Cerebellar cortex (tissue), 1 donor: ENCODE measurements around the gene VEGFB.

Experiments used
- DNase-seq: peaks from one replicate; pipeline ENCODE4 v3.0.0-alpha.2; 2015; ENCODE audit warnings: low spot score

Gene VEGFB

DNA sequence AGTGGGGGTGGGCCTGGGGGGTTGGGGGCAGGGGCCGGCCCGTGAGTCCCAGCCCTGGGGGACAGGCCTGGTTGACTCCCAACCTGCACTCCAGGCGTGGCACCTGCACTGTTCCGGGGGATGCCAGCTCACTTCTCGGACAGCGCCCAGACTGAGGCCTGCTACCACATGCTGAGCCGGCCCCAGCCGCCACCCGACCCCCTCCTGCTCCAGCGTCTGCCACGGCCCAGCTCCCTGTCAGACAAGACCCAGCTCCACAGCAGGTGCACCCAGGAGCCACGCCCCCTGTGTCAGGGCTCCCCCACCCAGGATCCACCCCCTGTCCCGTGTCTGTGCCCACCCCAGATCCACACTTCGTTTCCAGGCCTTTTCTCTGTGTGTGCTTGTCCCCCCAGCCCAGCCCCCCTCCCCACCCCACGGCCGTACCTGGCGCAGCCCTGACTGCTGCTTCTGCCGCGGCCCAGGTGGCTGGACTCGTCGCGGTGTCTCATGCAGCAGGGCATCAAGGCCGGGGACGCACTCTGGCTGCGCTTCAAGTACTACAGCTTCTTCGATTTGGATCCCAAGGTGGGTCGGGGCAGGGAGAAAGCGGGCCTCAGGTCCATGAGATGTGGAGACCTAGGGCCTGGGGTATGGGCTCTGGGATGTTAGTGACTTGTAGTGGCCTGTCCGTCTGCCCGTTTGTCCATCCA lies 23.1 kb upstream of the VEGFB start:
- no peak for DNase-seq

DNA sequence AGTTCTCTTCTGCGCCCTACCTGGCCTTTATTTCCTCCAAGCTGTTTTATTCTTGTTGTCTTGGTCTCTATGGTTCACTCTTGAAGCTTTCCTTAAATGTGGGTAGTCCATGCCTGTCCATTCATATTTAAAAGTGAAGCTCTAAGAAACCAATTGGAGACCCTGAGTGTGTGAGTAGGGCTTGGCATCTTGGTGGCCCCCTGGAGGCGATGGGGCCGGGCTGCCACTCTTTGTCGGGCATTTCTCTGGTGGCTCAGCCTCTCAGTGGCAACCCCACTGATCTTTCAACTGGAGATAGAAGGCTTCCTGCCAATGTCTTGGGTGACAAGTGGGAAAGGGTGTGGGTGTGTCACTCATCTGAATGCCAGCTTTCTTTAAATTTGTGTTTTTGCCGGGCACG lies 17.5 kb upstream of the VEGFB start:
- DNase-seq = no peak

DNA sequence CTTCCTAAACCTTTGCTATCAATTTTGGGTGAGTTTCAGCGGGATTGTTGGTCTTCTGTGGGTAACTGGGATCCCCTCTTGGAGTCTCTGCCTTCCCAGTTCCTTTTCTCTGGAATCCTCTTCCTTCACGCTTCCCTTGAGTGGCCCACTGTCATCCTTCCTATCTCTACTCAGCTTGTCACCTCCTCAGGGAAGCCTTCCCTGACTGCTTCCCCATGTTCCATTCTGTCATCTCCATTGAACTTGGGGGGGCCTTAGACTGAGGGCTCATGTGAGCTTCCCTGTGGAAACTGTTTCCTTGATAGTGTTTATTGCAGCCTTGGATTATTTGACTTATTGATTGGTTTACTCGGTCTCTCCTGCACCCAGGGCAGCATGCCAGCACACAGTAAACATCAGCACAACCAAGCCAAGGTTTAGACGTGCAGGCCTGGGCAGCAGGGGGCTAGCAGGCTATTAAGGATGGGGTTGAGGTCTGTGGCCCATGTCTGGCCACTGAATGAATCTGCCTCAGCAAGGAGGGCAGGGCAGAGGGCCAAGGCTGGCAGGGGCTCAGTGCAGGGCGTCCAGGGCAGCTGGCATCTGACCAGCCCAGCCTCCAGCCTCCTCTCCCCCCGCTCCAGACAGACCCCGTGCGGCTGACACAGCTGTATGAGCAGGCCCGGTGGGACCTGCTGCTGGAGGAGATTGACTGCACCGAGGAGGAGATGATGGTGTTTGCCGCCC lies 15.6 kb upstream of the VEGFB start:
- DNase-seq = no peak

DNA sequence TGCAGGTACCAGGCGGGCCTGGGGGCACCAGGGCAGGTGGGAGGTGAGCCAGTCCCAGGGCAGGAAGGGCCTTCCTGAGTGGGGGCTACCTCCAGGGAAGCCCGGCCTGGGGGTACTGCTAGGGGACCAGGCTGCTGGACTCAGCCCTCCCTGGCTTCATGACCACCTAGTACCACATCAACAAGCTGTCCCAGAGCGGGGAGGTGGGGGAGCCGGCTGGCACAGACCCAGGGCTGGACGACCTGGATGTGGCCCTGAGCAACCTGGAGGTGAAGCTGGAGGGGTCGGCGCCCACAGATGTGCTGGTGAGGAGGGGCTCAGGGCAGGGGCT lies 15.1 kb upstream of the VEGFB start:
- DNase-seq = no peak

DNA sequence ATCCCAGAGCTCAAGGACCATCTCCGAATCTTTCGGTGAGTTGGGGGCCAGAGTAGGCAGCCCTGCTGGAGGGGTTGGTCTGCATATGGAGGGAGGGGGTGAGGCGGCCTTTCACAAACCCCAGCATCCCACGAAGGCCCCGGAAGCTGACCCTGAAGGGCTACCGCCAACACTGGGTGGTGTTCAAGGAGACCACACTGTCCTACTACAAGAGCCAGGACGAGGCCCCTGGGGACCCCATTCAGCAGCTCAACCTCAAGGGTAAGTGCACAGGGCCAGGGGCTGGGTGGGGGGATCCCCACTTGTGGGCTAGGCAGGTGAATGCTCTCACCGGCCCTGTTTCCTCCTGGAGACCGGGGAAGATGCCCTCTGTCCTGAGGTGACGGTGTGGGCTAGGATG lies 14.6 kb upstream of the VEGFB start:
- no peak for DNase-seq

DNA sequence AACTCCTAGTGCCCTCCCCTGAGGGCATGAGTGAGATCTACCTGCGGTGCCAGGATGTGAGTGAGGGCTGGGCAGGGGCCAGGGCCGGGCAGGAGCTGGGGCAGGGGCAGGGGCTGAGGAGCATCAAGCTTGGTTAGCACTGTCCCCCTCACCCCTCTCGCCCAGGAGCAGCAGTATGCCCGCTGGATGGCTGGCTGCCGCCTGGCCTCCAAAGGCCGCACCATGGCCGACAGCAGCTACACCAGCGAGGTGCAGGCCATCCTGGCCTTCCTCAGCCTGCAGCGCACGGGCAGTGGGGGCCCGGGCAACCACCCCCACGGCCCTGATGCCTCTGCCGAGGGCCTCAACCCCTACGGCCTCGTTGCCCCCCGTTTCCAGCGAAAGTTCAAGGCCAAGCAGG lies 14.1 kb upstream of the VEGFB start:
- no peak for DNase-seq

DNA sequence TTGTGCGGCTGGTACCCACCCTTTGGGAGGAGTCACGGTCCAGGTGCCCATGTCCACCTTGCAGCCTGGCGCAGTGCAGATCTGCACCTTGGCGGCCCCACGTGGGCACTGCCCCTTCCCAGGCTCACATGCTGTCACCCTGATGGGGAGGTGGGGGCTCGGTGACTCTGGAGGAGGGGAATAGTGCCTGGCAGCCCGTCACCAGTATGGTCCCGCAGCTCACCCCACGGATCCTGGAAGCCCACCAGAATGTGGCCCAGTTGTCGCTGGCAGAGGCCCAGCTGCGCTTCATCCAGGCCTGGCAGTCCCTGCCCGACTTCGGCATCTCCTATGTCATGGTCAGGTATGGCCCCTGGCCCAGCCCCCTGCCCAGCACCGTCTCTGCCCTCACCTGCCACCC lies 13.6 kb upstream of the VEGFB start:
- DNase-seq = no peak

DNA sequence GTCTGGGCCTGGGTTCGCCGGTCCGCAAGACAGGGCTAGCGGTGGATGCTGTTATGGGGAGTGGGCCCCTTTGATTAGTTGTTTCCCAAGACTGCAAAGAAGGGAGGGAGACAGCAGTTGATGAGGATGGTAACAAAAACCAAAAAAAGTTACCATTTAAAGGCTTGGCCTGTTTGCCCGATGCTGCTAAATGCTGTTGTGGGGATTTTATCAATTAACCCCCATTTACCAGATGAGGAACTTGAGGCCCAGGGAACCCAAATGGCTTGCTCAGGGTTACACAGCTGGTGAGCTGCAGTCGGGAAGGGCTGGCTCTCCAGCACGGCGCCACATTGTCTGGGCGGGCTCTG lies 11.8 kb upstream of the VEGFB start:
- no peak for DNase-seq

DNA sequence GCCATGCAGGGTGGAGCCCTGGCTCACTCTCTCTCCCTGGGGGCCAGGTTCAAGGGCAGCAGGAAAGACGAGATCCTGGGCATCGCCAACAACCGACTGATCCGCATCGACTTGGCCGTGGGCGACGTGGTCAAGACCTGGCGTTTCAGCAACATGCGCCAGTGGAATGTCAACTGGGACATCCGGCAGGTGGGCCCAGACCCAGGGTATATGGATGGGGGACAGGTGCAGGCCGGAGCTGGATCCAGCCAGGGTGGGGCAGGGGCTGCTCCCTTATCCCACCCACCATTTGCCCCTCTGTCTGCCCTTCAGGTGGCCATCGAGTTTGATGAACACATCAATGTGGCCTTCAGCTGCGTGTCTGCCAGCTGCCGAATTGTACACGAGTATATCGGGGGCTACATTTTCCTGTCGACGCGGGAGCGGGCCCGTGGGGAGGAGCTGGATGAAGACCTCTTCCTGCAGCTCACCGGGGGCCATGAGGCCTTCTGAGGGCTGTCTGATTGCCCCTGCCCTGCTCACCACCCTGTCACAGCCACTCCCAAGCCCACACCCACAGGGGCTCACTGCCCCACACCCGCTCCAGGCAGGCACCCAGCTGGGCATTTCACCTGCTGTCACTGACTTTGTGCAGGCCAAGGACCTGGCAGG lies 11.3 kb upstream of the VEGFB start:
- no peak for DNase-seq

DNA sequence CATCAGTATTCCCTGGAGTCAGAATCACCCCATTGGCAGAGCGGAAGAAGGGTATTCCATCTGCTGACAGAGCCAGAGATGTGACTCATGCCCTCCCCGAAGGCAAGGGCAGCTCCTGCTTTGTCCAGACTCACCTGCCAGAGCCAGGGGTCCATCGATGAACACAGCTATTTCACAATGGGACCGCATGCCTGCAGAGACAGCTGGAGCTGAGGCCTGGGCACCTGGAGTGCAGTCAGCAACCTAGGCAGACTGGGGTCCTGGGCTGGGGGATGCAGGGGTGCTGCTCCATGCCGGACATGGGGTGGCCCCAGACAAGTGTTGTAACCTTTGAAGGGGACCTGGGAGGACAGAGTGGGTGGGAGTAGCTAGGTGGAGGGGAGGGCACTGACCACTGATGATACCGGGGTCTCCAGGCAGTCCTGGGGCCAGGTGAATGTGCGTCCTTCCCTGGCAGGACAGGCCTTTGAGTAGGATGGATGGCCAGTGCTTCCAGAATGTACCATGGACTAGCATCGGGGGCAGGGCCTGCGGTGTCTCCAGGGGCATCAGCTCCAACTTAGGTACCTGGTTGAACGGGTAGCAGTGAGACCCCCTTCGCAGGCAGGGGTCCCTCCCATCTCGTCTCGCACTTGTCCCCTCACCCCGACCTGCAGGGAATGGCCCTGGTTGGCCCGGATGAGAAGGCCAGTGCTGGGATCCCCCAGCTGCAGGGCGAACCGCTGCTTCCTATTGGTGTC lies 10.1 kb upstream of the VEGFB start:
- no peak for DNase-seq

DNA sequence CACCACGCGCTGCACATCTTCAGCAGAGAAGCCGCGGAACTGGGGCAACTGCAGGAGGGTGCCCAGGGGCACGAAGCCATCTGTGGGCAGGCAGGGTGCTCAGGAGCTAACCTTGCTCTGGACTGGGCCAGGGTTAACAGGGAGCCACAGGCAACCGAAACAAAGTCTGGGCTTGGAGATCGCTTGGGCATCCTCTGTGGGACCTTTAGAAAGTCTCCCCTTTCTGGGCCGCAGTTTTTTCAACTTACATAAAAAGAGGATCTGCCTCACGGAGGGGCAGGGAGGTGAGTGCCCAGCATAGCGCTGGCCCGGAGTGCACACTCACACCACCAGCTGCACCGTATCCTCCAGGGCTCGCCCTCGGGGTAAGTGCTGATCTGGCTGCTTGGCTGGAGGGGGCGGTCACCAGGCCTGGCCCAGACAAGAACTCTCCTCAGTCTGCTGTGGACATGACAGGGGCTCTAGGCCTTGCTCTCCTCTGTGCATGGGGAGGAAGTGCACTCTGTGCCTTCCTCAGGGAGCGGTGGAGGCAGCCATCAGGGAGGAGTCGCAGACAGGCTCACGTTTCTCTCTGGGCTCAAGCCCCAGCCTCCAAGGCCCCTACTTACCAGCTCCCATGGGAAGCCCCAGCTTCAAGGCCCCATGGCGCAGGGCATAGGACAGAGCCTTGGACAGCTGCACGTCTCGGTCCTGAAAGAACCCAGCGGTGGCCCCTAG lies 9.3 kb upstream of the VEGFB start:
- no peak for DNase-seq

DNA sequence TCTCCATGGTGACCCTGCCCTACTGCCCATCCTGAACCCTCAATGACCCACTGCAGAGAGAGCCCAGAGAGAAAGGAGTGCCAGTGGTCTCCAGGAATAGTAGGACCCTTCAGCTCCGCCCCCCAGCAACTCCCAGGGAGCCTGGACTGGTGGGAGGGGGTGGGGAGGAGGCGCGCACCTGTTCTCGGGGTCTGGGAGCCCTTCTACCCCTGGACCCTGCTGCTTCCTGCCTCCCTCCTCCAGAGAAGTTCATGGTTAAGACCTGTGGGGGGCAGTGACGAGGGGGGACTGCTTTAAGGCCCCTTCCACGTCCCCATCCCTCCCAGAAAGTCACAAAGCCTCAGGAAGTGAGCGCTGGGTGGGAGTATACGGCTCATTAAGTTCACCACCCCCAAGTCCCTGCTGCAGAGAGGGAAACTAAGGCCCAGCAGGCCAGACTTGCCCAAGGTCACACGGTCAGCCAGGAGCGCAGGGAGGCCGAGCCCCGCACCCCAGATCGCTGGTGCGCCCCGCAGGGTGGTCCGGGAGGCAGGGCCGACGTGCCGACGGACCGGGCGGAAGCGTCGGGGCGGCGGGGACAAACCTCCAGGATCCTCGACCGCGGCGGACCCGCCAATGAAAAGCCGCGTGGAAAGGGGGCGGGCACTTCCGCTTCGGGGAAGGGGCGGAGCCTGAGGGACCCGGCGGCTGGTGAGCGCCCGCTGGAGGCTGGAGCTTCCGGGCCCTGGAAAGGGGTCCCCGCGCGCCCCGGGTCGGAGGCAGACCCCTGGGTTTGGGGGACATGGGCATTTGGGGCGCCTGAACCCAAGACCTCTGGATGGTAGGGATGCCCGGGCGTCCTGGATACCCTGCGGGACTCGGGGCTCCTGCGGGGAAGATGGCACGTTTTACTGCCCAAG lies 8.5 kb upstream of the VEGFB start, which contains the start of the genes NUDT22 and TRPT1:
Gene NUDT22, plus strand, starts transcription at position 667 of the 899 bp plus-strand sequence. CDS start 379 bp downstream, outside the sequence.
Gene TRPT1, minus strand, starts transcription at position 579 of the 899 bp plus-strand sequence. Its CDS starts 326 bp downstream, at position 253.
- peak; percentile 82 for DNase-seq

DNA sequence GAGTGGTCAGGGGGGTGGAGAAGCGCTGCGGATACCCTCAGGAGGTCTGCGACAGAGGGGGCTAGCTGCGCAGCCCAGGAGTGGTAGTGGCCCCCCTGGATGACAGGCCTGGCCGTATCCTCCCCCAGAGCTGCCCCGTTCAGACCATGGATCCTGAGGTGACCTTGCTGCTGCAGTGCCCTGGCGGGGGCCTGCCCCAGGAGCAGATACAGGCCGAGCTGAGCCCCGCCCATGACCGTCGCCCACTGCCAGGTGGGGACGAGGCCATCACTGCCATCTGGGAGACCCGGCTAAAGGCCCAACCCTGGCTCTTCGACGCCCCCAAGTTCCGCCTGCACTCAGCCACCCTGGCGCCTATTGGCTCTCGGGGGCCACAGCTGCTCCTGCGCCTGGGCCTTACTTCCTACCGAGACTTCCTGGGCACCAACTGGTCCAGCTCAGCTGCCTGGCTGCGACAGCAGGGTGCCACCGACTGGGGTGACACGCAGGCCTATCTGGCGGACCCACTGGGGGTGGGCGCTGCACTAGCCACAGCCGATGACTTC lies 7.8 kb upstream of the VEGFB start:
- DNase-seq = no peak

DNA sequence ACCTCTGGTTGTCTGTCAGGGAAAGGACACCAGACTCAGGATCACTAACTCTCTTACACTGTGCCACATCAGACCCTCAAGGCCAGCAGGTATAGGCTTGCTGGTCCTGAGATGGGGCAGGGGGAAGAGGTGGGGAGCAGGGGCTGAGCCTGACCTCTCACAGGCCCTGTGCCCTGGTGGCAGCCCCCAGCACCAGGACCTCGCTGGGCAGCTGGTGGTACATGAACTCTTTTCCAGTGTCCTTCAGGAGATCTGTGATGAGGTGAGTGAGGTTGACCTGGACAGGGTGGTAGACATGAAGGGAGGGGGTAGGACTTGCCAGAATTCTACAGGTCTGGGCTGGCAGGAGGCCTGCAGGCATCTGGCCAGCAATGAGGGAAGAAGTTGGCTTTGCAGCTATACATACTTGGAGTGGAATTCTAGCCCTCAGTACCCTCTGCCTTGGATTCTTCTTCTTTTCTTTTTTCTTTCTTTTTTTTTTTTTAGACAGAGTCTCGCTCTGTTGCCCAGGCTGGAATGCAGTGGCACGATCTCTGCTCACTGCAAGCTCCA lies 6.9 kb upstream of the VEGFB start:
- no peak for DNase-seq

DNA sequence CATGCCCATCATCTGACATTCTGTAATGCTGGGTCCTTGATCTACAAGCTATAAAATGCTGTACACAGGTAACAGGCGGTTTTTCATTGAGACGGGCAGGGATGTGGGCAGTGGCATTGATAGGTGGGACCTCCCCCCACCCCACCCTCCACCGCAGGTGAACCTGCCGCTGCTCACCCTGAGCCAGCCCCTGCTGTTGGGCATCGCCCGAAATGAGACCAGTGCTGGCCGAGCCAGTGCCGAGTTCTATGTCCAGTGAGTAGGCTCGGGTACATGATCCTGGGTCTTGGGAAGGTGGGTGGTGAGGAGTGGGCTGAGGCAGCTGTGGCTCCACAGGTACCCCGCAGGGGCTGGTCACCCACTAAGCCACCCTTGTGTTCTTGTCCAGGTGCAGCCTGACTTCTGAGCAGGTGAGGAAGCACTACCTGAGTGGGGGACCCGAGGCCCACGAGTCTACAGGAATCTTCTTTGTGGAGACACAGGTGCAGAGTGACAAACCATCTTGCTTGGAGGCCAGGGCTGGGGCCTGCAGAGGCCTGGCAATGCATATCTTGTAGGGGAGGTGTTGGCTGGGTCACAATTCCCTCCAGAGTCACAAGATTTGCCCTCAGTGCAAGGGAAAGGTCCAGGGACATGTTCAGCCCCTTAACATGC lies 5.2 kb upstream of the VEGFB start:
- DNase-seq = no peak

DNA sequence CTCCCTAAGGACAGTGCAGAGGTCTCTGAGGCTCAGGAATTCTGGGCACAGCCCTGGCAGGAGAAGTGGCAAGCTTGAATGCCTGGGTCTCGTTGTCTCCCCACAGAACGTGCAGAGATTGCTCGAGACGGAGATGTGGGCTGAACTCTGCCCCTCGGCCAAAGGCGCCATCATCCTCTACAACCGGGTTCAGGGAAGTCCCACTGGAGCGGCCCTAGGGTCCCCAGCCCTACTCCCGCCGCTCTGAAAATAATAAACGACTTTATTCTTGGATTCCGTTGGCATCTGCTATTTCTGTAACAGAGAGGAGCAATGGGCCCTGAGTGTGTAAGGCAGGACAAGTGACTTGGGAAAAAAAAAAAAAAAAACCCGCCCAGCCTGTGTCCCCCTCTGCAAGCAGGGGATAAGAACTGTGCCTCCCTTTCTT lies 4.6 kb upstream of the VEGFB start:
- DNase-seq = no peak

DNA sequence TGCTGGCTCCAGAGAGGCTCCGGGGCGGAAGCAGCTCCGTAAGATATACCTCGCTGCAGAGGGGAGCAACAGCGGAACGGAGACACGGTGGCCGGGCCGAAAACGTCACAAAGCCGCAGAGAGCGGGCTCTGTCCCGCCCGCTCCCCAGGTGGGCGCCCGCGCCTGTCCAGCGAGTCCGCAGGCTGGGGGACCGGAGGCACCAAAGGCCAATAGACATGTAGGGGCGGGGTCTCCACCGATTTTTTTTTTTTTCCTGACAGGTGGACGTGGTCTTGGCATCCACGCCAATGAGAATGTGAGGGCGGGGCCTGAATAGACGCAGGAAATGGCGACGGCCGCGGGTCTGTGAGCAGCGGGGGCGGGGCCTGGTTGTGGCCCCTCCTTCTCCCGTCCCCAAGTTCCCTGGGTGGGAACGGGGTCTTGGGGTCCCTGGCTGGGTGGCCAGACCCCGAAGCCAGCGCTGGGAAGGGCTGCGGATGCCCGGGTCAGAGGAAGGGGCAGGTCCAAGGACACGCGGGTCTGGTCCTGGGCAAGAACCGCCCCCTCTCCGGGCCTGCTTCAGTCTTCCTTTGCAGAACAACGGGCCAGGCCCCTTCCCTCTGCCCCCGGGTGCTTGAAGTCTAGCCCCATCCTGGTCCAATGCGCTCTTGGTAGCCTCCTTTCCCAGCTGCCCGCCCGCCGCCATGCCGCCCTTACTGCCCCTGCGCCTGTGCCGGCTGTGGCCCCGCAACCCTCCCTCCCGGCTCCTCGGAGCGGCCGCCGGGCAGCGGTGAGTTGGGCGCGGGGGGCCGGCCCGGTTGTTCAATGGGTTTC lies 4.0 kb upstream of the VEGFB start, which contains the start of gene DNAJC4:
Gene DNAJC4, plus strand, starts transcription at position 378 of the 814 bp plus-strand sequence. Its CDS starts 307 bp downstream, at position 685.
- peak; percentile 98 for DNase-seq

DNA sequence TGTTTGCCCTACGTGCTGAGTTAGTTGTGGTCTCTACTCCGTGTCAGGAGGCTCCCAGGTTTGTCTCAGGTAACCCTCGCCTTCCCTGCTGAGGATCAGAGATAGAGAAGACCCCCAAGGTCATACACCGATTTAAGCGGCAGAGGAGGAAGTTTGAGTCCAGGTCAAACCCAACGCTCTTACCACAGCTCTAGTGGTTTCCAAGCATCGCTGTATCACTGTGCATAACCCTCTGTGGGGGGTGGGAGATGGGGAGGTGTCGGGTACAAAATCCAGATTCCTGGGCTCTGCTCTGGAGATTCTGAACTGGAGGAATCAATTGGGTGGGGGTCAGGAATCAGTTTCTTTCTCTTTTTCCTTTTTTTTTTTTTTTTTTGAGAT lies 3.4 kb upstream of the VEGFB start:
- no peak for DNase-seq

DNA sequence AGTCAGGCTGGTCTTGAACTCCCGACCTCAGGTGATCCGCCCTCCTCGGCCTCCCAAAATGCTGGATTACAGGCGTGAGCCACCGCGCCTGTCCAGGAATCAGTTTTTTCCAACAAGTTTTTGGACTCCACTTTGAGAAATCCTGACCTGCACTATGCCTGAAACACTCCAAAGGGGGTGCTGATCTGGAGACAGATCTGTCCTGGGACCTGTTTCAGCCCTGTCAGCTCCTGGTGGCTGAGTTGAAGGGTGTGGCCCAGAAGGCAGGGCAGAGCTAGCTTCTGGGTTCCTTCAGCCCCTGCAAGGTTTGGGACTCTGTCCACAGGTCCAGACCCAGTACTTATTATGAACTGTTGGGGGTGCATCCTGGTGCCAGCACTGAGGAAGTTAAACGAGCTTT lies 2.8 kb upstream of the VEGFB start:
- DNase-seq = no peak
